ENCODE data around the gene NDUFA8. TPM values are rescaled to one million over a fixed set of nuclear protein-coding genes. Genes with fewer than 3 reads are reported as not detected.
A peak's percentile ranks its signal among the peaks of the same experiment; 100 is the strongest.

The NDUFA8 gene
- total RNA-seq, 1 donor from 2014 or later = 46.1 TPM

GRCh38 chr9:122127396-122127798, 32.2 kb downstream of the NDUFA8 start:
- peaks cover 23% of the 10 kb centered on the region for H3K27me3 Mint-ChIP-seq (ENCODE audit: unreplicated experiment)
- H3K9me3 Mint-ChIP-seq (ENCODE audit: unreplicated experiment) = peaks cover 6% of the 10 kb centered on the region
- no peak overlapping the region for H3K4me3 Mint-ChIP-seq (ENCODE audit: unreplicated experiment)
- no peaks in the 10 kb centered on the region for H3K4me1 Mint-ChIP-seq (ENCODE audit: low read depth, unreplicated experiment)
- no peak for TF ChIP-seq CTCF (IDR thresholded peaks at IDR 0.05; ENCODE audit: partially characterized antibody, unreplicated experiment)
- no peaks in the 10 kb centered on the region for H3K36me3 Mint-ChIP-seq (ENCODE audit: unreplicated experiment)
- no peak for DNase-seq
- no peak overlapping the region for H3K27ac Mint-ChIP-seq (ENCODE audit: unreplicated experiment)

- Mint-ChIP-seq H3K36me3 (ENCODE audit: unreplicated experiment) (no peaks in the 10 kb centered on the region), H3K4me3 (ENCODE audit: unreplicated experiment) (peak overlapping the region; percentile 74), H3K9me3 (ENCODE audit: unreplicated experiment) (peaks cover 6% of the 10 kb centered on the region), H3K27ac (ENCODE audit: unreplicated experiment) (no peak overlapping the region), H3K27me3 (ENCODE audit: unreplicated experiment) (peaks cover 21% of the 10 kb centered on the region), H3K4me1 (ENCODE audit: low read depth, unreplicated experiment) (no peaks in the 10 kb centered on the region)
- DNase-seq = no peak
- peak; percentile 14 for TF ChIP-seq CTCF (IDR thresholded peaks at IDR 0.05; ENCODE audit: partially characterized antibody, unreplicated experiment)
These were observed 33.0 kb downstream of the NDUFA8 start for GRCh38 chr9:122126331-122127261.

- peaks cover 19% of the 10 kb centered on the region for H3K27me3 Mint-ChIP-seq (ENCODE audit: unreplicated experiment)
- DNase-seq = no peak
- no peaks in the 10 kb centered on the region for H3K36me3 Mint-ChIP-seq (ENCODE audit: unreplicated experiment)
- no peaks in the 10 kb centered on the region for H3K4me1 Mint-ChIP-seq (ENCODE audit: low read depth, unreplicated experiment)
- peak; percentile 52 for TF ChIP-seq CTCF (IDR thresholded peaks at IDR 0.05; ENCODE audit: partially characterized antibody, unreplicated experiment)
- peak overlapping the region; percentile 74 for H3K4me3 Mint-ChIP-seq (ENCODE audit: unreplicated experiment)
- no peak overlapping the region for H3K27ac Mint-ChIP-seq (ENCODE audit: unreplicated experiment)
- peaks cover 6% of the 10 kb centered on the region for H3K9me3 Mint-ChIP-seq (ENCODE audit: unreplicated experiment)
These were observed 33.9 kb downstream of the NDUFA8 start for GRCh38 chr9:122125509-122126330.

- TF ChIP-seq CTCF (IDR thresholded peaks at IDR 0.05; ENCODE audit: partially characterized antibody, unreplicated experiment) = peak; percentile 94
- Mint-ChIP-seq H3K27ac (ENCODE audit: unreplicated experiment) (no peak overlapping the region), H3K27me3 (ENCODE audit: unreplicated experiment) (peaks cover 19% of the 10 kb centered on the region), H3K4me1 (ENCODE audit: low read depth, unreplicated experiment) (no peaks in the 10 kb centered on the region), H3K9me3 (ENCODE audit: unreplicated experiment) (peaks cover 6% of the 10 kb centered on the region), H3K4me3 (ENCODE audit: unreplicated experiment) (no peak overlapping the region), H3K36me3 (ENCODE audit: unreplicated experiment) (no peaks in the 10 kb centered on the region)
- DNase-seq = peak; percentile 89
These were observed 34.4 kb downstream of the NDUFA8 start for GRCh38 chr9:122125158-122125508.

Measured in glutamatergic neuron (in vitro differentiated cells).